GM19455 (cell line): ENCODE measurements around the gene PTPRH.
"Not testable (repeated sequence)": the region's sequence is repeated elsewhere in the genome, so short reads cannot be mapped to it uniquely, and the experiment has no call there.

Experiments used
- ATAC-seq: cut with Tn5 transposase; IDR thresholded peaks from one replicate; pipeline ENCODE4 v1.9.1; 2021; ENCODE audit not compliant: unreplicated experiment

Gene PTPRH

DNA sequence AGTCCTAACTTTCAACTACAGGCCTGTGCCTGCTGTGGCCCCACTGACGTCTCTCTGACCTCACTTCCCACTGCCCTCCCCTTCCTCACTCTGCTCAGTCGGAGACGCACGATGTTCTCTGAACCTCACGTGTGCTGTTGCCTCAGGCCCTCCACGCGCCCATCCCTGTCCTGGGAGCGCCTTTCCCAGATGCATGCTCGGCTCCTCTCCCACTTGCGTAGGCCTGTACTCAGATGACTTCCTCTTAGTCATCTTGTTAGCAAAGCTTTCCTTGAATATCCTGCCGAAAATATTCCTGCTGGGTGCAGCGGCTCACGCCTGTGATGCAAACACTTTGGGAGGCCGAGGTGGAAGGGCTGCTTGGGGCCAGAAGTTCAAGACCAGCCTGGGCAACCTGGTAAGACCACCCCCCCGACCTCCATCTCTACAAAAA, 19.9 kb downstream of the PTPRH start:
- ATAC-seq: no peak

DNA sequence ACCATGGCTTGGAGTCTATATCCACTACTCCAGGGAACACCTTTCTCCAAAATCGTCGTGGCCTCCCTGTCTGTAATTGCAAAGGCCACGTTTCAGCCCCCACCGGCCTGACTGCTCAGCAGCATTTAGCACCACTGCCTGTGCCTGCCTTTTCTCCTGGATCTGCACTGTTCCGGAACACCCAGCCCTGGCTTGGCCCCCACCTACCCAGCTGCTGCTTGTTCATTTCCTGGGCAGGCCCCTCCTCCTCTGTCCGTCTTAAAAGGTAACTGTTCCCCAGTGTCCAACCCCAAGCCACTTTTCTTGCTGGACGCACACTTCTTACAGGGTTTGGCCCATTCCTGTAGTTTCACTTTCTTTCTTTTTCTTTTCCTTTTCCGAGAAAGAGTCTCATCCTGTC, 20.7 kb downstream of the PTPRH start:
- no peak for ATAC-seq

GRCh38 chr19:55186080-55186479, 23.2 kb downstream of the PTPRH start:
- no peak for ATAC-seq

- no peak for ATAC-seq
Observed at GRCh38 chr19:55181740-55182139, 27.6 kb downstream of the PTPRH start.

GRCh38 chr19:55179606-55180484, 29.5 kb downstream of the PTPRH start, which contains the start of gene SYT5:
Gene SYT5, minus strand, starts transcription at chr19:55180289. Its CDS starts 1,248 bp downstream, at chr19:55179041.
- no peak for ATAC-seq

DNA sequence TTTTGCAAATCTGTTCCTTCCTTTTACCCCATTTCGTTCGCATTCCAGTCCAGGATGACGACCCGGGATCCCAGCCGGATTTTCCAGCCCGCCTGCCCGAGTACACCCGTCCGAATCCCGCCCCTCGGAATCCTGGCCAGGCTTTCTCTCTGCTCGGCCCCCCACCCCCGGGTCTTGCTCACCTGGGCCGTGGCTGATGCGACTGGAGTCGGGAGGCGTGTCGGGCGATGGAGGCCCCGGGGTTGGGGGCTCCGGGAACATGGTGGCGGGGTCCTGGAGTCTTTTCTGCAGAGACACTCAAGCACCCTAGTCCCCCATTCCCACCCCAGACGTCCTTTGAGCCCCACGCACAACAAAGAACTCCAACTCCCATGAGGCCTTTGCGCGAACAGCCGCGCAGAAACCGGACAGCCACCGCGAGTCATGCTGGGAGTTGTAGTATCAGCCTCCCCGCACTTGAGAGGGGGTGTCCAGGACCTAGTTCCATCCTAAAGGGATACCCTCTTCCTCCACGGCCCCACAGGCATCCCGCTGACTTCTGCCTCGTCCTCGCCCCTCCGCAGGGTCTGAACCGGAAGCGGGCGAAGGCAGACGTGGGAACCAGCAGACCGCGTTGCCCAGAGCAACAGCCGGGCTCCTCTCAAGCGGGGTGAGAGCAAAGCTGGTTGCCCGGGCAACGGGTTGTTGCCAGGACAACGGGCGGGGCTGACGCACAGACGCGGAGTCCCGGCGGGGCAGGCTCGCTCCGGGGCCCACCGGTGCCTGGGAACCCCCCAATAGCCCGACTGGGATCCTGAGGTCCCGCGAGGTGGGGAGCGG, 30.3 kb downstream of the PTPRH start:
- ATAC-seq: no peak

- no peak for ATAC-seq
Observed at GRCh38 chr19:55176076-55176475, 33.2 kb downstream of the PTPRH start.

DNA sequence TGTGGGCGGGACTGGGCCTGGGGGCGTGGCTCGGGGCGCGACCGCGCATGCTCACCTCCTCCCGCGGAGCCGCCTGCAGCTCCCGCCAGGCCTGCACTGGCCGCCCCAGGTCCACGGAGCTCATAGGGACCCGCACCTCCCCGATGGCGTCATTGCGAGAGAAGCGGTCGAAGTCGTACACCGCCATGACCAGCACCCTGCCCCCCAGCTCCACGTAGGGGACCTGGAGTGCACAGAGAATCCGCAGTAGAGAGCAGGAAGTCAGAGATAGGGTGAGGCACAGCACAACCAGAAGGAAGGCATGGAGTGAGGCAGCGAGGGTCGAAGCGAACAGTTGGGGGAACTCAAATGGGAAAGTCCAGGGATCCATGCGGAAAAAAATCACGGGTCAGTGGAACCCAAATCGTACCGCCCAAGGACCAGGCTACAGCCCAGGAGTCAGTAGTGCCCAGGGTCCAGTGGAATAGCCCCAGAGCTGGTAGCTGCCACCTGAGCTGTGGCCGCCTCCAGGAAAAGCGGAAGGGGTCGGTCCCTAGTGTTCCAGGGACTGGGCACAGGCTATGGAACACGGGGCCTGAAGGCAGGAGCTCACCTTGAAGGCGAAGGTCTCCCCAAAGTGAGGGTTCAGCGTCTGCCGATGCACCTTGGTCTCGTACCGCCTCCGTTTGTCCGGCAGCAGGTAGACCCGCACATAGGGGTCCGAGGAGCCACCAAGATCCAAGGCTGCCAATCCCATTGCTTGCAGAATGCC, 34.0 kb downstream of the PTPRH start:
- ATAC-seq: no peak

- ATAC-seq: no peak
Observed at GRCh38 chr19:55174425-55175116, 34.7 kb downstream of the PTPRH start.

- no peak for ATAC-seq
Observed at GRCh38 chr19:55173714-55174409, 35.4 kb downstream of the PTPRH start.

GRCh38 chr19:55173186-55173713, 36.1 kb downstream of the PTPRH start:
- ATAC-seq: no peak

DNA sequence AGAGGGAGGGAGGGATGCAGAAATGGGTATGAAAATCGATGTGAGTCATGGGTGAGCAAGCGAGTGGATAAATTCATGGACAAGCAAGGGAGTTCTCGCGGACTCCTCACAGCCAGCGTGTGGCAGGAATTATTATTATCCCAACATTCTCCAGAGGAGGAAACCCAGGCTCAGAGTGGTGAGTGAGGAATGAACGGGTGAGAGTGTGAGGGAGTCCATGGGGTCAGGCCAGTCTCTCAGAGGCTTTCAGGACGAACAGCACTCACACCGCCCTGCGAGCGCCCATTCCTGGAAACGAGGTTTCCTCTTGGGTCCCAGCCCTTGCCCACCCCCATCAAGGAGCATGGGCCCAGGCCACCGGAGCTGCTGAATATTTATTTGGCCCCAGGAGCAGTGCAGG, 36.6 kb downstream of the PTPRH start:
- no peak for ATAC-seq

GRCh38 chr19:55172318-55172717, 37.0 kb downstream of the PTPRH start:
- not testable (repeated sequence) for ATAC-seq

DNA sequence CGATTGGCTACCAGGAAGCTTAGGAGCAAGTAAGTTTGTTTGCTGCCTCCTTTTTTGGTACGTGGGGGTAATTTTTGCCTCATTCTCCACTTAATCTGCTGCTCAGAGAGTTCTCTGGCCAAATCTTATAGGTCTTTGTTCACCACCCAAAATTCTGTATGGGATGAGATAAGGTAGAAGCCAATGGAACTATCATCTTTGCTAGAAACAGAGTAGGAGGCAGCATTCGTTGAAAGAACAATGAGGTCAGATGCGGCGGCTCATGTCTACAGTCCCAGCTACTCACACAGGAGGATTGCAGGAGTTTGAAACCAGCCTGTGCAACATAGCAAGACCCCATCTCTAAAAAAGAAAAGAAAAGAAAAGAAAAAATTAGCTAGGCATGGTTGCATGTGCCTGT, 37.9 kb downstream of the PTPRH start:
- ATAC-seq: no peak

DNA sequence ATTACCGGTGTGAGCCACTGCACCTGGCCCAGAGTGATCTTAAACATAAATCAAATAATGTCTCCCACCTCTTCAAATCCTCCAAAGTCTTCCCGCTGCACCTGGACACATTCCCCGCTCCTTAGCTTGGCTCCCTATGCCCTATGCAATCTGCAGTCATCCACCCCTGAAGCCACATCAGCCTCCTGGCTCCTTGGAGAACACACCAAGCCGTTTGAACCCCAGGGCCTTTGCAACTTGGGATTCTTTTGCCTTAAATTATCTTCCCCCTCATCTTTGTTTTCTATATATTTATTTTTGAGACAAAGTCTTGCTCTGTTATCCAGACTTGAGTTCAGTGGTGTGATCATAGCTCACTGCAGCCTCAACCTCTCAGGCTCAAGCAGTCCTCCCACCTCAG, 40.2 kb downstream of the PTPRH start:
- ATAC-seq: no peak

GRCh38 chr19:55166530-55167268, 42.6 kb downstream of the PTPRH start, which contains the start of gene DNAAF3:
Gene DNAAF3, minus strand, starts transcription at chr19:55166613. Its CDS starts 200 bp downstream, at chr19:55166413.
- ATAC-seq: no peak

GRCh38 chr19:55165952-55166529, 43.3 kb downstream of the PTPRH start:
- no peak for ATAC-seq

- no peak for ATAC-seq
Observed at GRCh38 chr19:55161571-55162322, 47.6 kb downstream of the PTPRH start.
